Cardiac septum (tissue), 1 donor: ENCODE data around the gene COL26A1. TPM values are rescaled to one million over a fixed set of nuclear protein-coding genes. Genes with fewer than 3 reads are reported as not detected.

ENCODE experiments used
- DNase-seq: peaks from one replicate; pipeline ENCODE4 v3.0.0-alpha.2; 2020; ENCODE audit warnings: low spot score
- intact Hi-C: fragments of 100-400 bp; cut with DNase I; formaldehyde crosslinking; loops from one replicate; pipeline ENCODE4 v1.14.0; 2022
- total RNA-seq: library from RNA; stranded (reverse); fragmentation: NEBNext Ultra II Directional; extraction: Animal tissue kit (Norgen Biotek cat#: 25700); gene quantifications from one replicate; pipeline ENCODE4 v1.2.1, GENCODE V29; 2021
- donor health status: DM: no; HTN: no; CAD: no.

COL26A1 gene
- total RNA-seq, 1 donor from 2014 or later: not detected

DNA sequence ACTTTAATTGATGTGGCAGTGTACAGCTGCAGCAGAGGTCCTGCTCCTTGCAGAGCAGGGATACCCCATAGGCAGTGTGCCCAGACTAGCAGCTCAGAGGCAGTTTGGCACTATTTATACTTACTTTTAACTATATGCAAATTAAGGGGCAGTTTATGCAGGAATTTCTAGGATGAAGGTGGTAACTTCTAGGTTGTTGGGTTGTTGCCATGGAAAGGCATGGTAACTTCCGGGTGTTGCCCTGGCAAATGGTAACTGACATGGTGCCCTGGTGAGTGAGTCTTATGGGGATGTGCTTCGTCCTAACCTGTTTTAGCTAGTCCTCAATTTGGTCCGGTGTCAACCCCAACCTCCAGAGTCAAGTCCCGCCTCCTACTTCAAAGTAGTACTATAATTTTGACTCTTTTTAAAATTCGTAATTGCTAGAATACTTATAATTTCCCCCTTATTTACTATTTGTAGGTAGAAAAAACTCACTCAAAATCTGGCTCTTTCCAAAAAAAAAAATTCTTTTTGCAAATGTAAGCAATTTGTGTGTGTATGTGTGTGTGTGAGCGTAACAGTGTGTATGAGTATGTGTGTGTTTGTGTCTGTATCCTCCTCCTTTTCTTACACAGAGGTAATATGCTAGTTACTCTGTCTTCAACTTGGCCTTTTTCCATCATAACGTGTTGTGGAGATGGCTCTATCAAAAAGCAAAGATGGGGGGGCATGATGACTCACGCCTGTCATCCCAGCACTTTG lies 5.9 kb downstream of the COL26A1 start:
- intact Hi-C loops: no loop called here
- DNase-seq: no peak

DNA sequence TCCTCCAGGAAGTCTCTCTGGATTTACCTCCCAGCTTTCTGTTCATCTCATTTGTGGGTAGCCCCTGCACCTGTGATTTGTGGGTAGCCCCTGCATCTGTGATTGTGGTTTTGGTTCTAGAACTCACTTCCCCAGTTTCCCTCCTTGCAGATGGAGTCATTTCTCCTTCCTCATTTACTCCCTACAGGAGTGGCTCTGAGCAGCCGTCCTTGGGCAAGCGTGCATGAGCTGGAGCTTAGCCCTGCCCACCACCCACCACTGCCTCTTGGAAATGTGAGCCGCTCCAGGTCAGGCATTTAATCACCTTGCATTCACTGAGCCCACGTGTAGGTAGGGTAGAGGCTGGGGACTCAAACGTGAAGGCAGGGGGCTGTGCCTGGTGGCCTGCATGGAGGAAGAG lies 8.2 kb downstream of the COL26A1 start:
- DNase-seq: no peak
- intact Hi-C loops: no loop called here

DNA sequence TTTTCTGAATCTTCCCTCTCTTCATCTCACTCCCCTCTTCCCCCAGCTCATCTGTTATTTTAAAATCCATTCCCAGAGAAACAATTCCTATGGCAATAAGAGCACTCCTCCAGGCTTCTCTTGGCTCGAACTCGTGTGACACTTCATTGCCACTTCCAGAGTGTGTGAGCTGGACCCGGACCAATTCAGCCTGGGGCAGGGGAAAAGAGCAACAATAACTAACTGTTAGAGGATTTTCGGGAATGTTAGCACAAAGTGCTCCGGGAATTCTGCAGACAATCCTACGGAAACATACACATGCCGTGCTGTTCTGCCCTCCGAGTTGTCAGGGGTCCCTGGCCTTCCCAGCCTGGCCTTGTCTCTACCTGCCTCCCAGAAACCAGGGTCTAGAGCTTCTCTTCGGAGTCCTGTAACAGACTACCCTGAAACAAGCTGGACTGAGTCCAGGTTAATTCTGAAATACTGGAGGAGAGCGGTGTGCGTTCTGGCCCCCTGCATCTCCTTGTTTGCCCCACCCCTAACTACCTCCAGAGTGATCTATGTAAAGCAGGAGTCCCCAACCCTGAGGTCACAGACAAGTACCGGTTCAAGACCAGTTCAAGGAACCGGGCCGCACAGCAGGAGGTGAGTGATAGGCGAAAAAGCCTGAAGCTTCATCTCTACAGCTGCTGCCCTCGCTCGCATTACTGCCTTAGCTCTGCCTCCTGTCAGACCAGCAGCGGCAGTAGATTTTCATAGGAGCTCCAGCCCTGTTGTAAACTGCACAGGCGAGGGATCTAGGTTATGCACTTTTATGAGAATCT lies 11.3 kb downstream of the COL26A1 start:
- DNase-seq: no peak
- intact Hi-C loops: no loop called here

DNA sequence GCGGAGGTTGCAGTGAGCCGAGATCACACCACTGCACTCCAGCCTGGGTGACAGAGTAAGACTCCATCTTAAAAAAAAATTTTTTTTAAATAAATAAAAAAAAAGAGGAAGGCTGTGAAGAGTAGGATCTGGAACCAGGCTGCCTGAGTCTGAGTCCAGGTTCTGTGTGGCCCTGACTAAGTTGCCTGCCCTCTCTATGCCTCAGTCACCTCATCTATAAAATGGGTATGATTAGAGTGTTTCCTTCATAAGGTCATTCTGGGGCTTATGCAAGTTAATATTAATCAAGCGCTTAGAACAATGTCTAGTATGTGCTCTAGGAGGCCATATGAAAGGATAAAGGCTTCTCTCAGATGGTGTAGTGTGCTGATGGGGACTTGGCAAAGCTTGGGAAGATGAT lies 12.3 kb downstream of the COL26A1 start:
- DNase-seq: no peak
- intact Hi-C loops: no loop called here

DNA sequence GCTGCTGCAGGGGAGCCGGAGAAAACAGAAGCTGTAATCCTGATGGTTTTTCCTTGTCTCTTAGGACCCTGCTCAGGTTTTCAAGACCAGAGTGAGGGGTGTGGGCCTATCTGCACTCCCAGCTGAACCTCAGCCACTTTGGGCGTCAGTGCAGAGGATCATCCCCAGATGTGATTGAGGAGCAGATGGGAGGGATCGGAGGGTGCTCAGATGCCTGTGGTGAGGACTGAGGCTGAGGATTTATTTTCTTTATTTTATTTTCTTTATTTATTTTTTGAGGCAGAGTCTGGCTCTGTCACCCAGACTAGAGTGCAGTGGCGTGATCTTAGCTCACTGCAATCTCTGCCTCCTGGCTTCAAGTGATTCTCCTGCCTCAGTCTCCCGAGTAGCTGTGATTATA lies 13.9 kb downstream of the COL26A1 start:
- intact Hi-C loops: no loop called here
- DNase-seq: no peak

DNA sequence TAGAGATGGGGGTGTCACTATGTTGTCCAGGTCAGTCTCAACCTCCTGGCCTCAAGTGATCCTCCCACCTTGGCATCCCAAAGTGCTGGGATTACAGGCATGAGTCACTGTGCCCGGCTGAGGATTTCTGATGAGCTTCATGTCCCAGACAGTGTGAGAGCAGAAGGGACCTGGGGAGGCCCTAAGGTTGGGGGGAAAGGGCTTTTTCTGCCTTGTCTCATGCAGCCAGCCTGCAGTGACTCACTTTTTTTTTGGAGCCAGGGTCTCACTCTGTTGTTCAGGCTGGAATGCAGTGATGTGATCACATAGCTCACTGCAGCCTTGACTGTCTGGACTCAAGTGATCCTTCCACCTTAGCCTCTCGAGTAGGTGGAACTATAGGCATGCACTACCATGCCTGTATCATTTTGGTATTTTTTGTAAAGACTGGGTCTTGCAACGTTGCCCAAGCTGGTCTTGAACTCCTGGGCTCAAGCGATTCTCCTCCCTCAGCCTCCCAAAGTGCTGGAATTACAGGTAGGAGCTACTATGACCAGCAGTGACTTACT lies 14.6 kb downstream of the COL26A1 start:
- intact Hi-C loops: no loop called here

DNA sequence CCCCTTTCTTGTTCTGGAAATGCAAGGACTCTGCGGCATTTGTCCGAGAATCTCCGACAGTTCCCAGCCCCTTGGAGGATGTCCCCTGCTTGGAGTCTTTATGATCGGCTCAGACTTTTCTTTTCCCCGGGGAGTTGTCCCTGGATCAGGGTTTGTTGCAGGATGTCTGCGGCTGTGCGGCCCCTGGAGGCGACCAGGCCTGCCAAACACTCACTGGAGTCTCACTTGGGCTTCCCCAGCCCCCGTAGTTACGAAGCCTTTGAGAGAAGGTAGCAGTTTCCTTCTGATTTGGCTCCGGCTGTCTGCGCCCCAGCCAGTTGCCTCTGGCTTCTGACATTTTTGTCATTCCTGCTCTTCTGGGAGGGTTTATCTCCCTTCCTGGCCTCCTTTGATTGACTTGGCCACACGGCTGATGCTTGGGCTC lies 16.1 kb downstream of the COL26A1 start:
- no peak for DNase-seq
- intact Hi-C loops: no loop called here

More for the DNA sequence above, 14.6 kb downstream of the COL26A1 start:
- no peak for DNase-seq

DNA sequence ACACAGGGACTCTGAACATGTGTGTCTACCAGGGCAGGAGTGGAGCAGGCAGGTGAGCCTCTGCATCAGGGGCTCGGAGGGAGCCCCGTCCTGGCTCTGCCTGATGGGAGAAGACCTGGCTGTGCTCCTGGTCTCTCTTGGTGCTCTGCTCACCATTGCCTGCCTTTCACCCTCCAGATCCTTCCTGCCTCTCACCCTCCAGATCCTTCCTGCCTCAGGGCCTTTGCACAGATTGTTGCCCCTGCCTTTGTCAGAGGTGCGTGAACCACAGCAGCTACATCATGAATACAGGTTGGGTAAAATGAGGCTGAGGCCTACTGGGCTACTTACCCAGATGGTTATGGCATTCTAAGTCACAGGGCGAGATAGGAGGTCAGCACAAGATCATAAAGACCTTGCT lies 16.6 kb downstream of the COL26A1 start:
- DNase-seq: no peak
- intact Hi-C loops: no loop called here

DNA sequence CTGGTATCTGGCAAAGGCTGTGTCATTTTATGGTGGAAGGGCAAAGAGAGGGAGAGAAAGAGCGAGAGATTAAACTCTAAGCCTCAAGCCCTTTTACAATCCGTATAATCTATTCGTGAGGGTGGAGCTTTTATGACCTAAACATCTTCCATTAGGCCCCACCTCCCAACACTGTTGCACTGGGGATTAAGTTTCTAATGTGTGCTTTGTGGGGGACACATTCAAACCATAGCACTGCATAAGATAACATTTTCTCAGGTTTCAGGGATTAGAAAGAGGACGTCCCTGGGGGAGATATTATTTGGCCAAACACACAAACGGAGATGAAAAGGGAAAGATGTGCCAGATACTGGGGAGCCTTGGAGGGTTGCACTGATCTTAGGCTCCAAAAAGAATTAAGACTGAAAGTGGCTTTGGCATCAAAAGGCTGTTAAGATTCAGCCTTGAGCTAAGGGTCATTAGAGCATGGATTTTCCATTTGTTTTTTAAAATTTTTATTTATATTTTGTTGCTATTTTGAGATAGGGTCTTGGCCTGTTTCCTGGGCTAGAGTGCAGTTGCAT lies 19.0 kb downstream of the COL26A1 start:
- no peak for DNase-seq
- intact Hi-C loops: no loop called here

DNA sequence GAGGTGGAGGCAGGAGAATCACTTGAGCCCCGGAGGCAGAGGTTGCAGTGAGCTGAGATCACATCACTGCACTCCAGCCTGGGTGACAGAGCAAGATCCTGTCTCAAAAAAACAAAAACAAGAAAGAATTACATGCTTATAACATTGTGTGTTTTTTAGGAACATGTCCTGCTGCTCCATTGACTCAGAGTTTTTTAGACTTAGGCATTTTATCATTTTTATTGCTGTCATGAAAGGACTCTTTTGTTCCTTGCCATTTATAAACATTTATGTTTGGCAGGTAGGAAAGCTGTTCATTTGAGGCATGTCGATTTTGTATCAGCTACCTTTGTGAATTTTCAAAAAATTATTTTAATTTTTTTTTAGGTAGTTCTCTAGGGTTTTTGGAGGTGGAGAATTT lies 20.3 kb downstream of the COL26A1 start:
- intact Hi-C loops: no loop called here
- no peak for DNase-seq

DNA sequence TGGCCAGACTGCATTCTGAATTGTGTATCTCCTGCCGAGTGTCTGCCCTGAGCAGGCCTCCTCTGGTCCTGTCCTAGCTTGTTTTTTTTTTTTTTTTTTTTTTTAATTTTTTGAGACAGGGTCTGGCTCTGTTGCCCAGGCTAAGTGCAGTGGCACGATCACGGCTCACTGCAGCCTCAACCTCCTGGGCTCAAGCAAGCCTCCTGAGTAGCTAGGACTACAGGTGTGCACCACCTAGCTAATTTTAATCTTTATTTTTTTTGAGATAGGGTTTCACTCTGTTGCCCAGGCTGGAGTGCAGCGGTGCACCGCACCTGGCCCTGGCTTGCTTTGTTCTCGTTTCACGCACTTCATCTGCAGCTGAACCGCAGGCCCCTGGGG lies 23.5 kb downstream of the COL26A1 start:
- intact Hi-C loops: no loop called here
- DNase-seq: no peak

DNA sequence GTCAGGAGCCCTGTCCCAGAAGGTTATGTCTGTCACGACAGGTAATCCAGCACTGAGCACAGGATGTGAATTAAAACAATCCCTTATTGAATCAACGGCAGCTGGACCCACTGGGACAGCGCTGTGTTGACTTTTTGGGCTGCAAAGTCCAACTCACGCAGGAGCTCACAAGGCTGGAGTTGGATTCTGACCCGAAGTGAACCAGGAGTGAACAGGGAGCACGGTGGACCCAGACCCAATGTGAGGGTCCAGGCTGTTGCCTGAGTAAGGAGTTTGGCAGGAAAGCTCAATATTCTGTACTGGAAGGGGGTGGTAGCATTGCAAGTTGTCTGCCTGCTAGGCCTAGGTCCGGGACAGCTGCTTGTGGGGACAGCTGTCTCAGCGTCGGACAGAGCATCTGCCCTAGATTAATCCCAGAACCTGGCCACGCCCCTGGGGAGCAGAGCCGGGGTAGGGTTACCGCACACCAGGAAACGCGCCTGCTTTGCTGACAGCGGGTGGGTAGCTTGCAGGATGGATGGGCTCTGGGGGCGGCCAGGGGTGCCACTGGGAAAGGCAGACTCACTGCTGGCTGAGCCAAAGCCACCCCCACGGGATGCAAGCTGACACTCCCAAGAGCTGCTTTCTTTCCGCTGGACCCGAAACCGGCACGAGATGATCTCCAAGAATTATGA lies 24.0 kb downstream of the COL26A1 start:
- no peak for DNase-seq
- intact Hi-C loops: no loop called here

DNA sequence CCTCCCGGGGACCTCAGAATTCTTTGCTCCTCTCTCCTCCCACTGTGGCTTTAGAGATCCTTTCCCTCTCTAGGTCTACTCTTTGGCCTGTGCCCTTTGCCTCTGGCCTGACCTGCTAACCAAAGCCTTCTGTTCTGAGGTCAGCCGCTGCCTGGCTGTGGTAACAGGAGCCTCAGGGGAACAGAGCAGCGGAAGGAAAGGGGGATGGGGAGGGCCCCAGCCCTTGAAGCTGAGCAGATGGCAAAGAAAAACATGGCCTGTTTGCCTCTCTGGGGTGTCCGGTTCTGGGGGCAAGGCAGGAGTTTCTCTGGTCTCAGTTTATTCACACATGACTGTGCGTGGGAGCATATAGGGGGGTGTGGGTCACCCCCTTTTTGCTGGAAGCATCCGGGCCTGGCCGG lies 28.2 kb downstream of the COL26A1 start:
- no peak for DNase-seq
- intact Hi-C loops: no loop called here

DNA sequence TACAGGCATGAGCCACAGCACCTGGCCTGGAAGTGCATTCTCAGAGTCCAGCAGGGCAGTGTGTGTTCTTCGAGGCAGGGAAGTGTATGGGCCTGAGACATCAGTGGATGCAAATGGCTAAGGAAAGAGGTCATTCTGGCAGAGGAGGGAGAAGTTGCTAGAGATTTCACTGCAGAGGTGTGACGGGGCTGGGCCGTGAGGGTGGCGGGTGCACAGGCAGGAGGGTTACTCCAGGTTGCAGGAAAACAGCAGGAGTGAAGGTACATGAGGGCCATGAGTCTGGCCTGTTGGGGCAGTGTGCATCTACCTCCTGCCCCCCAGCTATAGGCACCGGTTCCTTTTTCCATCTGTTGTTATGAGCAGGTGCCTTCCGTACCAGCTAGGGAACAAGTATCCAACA lies 29.3 kb downstream of the COL26A1 start:
- no peak for DNase-seq

DNA sequence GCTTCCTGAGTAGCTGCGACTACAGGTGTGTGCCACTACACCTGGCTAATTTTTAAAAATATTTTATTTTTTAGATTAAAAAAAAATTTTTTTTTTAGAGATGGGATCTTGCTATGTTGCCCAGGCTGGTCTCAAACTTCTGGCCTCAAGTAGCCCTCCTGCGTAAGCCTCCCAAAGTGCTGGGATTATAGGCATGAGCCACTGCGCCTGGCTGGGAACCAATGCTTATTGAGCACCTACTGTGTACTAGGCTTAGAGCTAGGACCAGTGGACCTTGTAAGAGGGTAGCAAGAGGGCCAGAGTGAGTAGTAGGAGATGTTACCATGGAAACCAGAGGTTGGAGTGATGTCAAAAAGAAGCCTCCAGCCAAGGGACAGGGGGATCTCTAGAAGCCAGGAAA lies 31.2 kb downstream of the COL26A1 start:
- no peak for DNase-seq
- intact Hi-C loops: no loop called here

More for the DNA sequence above, 29.3 kb downstream of the COL26A1 start:
- intact Hi-C loops: no loop called here

DNA sequence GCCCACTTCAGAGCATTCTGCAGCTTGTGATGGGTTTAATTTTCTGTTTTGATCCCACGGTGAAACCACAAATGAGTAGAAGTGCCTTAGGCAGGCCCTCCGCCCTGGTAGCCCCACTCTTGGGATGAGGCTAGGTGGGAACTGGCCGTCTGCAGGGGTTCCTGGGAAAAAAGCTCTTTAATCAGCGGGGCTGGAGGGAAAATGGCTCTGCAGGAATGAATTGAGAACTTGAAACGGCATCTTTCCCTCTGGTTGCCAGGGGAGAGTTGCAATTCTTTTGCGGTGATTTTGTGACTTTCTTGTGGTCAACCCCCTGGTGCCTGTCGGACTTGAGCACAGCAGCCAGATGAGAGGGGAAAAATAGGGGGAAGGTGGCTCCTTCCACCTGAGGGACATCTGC lies 32.7 kb downstream of the COL26A1 start:
- no peak for DNase-seq
- intact Hi-C loops: no loop called here

DNA sequence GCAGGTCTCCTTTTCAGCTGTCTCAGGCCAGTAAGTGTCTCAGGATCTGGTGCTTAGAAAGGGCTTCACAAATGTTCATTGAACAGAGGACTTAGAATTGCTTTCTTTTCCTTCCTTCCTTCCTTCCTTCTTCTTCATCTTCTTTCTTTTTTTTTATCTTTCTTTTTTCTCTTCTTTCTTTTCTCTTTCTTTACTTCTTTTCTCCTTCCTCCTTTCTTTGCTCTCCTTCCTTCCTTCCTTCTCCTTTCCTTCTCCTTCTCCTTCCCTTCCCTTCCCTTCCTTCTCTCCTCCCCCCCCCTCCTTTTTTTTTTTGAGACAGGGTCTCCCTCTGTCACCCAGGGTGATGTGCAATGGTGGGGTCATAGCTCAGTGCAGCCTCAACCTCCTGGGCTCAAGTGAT lies 34.6 kb downstream of the COL26A1 start:
- no peak for DNase-seq
- intact Hi-C loops: no loop called here

DNA sequence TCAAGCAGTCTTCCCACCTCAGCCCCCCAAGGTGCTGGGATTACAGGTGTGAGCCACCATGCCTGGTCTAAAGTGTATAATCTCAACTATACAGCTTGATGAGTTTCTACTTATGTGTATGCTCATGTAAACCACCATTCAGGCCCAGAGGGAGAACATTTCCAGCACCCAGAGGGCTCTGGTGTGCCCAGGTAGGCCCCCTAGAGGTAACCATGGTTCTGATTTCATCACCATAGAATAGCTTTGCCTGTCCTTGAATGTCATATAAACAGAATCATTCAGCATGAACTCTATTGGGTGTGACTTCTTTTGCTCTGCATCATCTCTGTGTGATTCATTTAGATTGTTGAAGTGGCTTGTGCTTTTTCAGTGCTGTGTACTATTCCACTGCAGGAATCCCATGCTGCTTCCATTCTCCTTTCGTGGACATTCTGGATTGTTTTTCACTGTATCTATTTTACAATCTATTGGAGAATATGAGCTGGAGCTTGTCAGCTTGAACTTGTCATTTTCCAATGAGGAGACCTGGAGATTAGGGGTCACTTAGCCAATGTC lies 35.2 kb downstream of the COL26A1 start:
- DNase-seq: no peak
- intact Hi-C loops: no loop called here

DNA sequence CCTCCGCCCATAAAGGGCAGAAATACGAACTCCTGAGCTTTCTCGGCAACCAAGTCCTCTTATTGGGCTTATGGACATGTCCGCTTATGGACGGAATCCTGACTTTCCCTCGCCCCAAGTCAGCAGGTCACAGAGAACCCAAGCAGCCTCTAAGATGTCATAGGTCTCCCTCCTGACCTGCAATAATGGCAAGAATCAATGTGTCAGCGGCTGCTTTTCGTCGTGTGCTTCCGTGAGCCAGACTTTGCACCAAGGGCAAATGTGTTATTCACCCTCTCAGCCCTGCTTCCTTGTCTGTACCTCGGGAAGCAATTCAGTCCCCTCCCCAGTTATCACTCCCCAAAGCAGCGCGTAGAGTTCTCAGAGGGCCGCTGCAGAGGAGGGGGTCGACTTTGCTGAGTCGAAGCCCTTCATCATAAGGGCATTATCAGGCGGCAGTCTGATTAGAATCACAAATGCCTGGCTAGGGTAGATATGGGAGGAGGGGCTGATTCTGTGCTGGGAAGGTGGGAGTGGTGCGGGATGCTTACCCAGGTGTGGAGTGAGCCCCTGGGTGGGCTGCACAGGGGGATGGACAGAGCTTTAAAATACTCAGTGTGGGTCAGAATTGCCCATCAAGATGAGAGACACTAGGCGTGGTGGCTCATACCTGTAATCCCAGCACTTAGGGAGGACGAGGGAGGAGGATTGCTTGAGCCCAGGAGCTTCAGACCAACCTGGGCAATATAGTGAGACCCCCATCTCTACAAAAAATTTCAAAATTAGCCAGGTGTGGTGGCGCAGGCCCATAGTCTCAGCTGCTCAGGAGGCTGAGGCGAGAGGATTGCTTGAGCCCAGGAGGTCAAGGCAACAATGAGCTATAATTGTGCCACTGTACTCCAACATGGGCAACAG lies 36.0 kb downstream of the COL26A1 start:
- intact Hi-C loops: no loop called here
- no peak for DNase-seq
